Measurements from ENCODE around the gene RAPGEF5.

DNA sequence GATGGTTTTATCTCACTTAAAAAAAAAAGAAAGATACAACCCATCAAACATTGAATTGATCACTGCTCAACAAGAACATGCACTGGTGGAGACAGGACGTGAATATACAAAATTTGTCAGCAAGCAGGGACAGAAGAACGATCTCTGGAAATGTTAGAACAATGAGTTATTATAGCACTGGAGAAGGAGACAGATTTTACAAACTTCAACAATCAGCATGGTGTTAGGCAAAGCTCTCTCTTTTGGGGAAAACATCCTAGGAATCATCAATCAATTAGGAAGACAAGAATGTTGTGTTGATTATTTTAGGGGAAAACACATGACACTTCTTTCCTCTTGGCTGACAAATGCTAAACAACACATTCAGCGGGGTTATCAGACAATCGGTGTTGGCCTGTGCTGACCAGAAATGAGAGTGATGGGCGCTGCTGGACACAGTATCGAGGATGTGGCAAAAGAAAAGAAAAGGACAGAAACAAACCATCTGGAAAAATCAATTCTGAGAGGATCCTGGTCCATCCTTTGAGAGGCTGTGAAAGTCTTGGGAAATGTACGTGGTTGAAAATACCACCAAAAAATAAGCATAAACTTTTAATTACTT, 103.9 kb downstream of the RAPGEF5 start:
- TF ChIP-seq, protein P1, sequence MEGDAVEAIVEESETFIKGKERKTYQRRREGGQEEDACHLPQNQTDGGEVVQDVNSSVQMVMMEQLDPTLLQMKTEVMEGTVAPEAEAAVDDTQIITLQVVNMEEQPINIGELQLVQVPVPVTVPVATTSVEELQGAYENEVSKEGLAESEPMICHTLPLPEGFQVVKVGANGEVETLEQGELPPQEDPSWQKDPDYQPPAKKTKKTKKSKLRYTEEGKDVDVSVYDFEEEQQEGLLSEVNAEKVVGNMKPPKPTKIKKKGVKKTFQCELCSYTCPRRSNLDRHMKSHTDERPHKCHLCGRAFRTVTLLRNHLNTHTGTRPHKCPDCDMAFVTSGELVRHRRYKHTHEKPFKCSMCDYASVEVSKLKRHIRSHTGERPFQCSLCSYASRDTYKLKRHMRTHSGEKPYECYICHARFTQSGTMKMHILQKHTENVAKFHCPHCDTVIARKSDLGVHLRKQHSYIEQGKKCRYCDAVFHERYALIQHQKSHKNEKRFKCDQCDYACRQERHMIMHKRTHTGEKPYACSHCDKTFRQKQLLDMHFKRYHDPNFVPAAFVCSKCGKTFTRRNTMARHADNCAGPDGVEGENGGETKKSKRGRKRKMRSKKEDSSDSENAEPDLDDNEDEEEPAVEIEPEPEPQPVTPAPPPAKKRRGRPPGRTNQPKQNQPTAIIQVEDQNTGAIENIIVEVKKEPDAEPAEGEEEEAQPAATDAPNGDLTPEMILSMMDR (IDR thresholded peaks at IDR 0.05): no peak
- TF ChIP-seq POLR2A (IDR thresholded peaks at IDR 0.05): no peak
